CD4-positive, alpha-beta T cell treated with Interleukin-10 for 1 hour (primary cell): ENCODE results near the gene RAB44.
"Not testable (repeated sequence)": the region's sequence is repeated elsewhere in the genome, so short reads cannot be mapped to it uniquely, and the experiment has no call there.

ENCODE experiments used
- DNase-seq: peaks from one replicate; pipeline ENCODE4 v3.0.0-alpha.2; 2020

Gene RAB44, protein sequence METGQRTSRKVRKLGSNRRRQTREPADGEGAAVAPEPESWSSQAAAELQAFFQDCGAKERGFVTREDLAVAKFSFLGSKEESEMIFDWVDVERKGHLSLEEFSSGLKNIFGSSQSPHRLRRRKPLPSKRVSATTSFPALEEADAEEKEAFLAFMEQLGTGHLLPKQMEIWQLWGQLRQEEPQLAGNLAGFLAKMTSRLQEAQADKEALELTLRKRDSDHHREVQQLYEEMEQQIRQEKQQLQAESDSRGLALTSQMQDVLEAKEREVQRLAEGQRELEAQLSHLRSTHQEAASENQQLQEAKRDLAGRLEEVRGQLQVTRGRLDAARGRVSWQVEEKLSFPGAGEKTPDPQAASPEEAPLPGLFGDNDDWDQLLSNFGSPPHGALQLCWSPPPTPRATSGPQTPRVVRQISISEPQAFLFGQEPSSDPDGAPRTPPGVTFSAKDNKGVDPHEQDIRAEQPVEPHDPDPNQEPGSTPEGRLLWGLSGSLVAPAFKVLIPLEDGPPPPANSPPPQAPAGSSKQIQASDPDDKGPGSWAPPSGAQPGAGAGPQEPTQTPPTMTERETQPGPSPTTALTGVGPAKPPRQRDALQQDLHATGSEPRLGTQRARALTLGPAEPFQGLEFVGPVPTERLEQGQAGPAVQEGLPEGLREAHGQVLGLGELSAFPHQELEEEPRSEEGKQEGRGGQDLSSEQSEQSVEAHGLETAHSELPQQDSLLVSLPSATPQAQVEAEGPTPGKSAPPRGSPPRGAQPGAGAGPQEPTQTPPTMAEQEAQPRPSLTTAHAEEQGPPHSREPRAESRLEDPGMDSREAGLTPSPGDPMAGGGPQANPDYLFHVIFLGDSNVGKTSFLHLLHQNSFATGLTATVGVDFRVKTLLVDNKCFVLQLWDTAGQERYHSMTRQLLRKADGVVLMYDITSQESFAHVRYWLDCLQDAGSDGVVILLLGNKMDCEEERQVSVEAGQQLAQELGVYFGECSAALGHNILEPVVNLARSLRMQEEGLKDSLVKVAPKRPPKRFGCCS

DNA sequence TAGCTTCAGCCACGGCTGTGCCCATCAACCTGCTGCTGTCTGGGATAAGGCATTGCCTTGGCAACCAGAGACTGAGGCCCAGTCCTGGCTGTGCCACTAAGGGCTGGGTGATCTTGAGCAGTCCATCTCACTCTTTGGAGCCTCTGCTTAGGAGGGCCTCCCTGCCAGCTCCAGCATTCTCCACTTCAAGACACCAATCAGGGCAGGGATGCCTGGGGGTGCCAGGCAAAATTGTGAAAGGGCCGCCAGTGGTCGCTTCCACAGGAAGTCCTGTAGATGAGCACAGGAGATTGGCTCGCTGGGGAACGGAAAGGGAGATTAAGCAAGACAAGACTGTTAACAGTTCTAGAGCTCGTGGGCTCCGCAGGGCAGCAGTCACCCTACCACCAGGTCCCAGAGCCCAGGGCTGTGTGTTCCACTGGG, at the start of gene RAB44:
Gene RAB44, plus strand, starts transcription at position 346 of the 423 bp plus-strand sequence. CDS start 6,410 bp downstream, outside the sequence.
- no peak for DNase-seq

DNA sequence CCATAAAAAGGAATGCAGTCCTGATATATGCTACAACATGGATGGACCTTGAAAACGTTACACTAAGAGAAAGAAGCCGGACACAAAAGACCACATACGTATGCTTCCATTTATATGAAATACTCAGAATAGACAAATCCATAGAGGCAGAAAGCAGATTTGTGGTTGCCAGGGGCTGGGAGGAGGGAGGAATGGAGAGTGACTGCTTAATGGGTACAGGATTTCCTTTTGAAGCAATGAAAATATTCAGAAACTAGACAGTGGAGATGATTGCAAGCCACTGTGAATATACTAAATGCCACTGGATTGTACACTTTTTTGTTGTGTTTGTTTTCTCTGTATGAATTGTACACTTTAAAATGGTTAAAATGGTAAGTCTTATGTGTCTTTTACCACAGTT, 48.5 kb upstream of the RAB44 start:
- DNase-seq = no peak

DNA sequence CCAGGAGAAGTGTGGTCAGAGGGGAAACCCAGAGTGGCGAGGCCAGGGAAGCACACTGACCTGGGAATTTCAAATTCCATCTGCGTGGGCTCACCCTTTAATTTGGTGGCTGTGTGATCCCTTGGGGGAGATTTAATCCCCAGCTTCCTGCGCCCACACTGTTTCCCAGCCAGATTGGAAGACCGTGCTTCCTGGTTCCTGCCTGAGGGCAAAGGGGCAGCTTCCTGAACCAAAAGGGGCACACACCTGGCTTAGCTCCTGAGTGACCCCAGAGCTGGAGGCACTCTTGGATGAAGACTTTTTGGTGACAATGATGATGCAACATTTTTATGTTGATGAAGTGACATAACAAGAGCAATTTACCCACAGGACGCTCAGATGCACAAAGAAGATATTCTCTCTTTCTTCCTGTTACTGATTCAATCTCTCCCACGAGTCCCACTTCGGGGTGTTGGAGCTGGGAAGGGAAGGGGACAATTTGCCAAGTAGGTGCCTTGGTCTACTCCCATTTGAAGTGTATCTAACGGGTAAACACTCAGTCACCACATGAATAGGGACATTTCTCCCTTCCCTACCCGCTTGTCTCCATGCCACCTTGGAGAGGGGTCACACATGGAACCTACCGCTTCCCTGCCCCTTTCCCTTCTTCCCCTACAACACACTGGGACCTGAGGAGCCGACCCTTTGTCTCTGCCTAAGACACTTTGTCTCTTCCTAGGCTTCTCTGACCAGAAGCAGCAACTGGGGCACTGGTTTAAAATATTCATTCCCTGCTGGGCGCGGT, 47.7 kb upstream of the RAB44 start:
- DNase-seq = no peak

DNA sequence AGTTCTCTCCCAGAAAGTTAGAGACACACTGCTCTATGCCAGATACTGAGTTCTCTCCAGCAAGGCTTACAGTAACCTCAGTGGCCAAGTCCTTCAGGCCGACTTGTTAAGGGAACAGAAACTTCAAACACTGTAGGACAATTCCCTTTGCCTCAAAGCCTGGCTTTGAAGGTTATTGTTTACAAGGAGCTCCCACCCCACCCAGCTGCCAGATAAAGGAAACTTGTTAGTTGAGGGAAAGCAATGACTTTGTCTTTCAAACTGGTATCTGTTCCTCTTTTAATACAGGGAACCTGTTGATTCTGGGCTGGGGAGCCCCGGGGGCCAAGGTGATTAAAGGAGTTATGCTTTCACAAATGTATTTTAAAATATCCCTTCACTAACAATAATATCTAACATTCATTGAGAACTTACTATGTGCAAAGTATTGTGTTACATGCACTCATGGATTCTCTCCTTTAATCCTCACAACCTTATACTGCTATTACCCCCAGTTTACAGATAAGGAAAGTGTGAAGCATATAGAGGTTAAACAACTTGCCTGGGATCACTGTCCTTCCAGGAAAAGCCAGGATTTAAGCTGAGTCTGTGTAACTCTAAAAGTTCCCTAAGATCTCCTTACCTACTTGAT, 46.7 kb upstream of the RAB44 start:
- peak; percentile 13 for DNase-seq

DNA sequence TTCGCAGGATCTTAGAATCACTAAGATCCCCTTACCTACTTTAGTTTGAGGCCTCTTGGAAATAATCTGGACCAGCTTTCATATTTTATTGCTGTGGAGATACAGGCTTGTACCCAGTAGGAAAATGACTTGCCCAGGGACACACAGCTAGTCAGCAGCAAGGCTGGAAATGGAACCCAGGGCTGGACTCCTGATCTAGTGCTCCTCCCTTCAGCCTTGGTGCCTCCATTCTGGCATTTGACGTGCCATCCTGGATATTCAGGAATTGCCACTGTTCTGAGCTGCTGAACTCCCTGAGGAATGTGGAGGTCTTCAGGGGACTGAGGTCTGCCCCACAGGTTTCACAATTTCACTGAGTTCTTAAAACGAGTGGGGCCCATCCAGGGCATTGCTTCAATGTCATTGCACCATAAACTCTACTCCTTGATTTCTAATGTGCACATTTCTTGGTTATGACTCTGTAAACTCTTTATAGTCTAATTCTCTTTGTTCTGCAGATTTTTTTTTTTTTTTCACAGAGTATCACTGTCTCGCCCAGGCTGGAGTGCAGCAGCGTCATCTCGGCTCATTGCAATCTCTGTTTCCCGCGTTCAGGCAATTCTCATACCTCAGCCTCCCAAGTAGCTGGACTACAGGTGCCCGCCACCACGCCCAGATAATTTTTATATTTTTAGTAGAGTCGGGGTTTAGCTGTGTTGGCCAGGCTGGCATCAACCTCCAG, 45.8 kb upstream of the RAB44 start:
- no peak for DNase-seq

DNA sequence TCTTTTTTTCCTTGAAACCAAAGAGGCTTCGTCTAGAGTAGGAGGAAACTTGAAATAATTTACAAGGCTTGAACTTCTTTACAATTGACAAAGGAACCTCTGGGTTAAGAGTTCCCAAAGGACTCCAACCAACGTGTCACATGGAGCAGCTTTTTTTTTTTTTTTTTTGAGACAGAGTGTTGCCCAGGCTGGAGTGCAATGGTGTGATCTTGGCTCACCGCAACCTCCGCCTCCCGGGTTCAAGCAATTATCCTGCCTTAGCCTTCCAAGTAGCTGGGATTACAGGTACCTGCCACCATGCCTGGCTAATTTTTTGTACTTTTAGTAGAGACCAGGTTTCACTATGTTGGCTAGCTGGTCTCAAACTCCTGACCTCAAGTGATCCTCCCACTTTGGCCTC, 43.2 kb upstream of the RAB44 start:
- not testable (repeated sequence) for DNase-seq

DNA sequence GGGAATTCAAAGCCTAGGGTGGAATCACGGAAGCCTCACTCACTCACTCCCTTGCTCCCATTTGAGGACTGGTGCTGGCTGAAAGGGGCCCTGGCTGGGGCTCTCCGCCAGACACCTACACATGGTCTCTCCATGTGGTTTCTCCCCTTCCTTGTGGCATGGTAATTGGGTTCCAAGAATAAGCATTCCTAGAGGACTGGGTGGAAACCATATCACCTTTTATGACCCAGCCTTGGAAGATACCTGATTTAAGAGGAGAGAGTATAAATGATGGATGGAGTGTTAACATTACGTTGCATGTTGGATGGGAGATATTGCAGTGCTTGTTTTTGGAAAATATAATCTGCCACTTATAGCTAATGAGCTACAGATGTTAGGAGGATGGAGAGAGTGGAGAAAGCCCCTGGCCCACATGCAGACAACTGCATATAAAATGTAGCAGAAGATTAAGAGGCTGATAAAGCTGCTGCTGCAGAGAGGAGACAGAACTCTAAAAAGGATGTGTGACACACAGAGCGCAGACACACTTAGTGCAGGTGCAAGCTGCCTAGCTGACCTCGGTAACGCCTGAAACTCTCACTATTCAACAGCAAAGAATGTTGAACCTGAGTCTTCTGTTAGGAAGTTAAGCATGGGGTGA, 42.4 kb upstream of the RAB44 start:
- no peak for DNase-seq

DNA sequence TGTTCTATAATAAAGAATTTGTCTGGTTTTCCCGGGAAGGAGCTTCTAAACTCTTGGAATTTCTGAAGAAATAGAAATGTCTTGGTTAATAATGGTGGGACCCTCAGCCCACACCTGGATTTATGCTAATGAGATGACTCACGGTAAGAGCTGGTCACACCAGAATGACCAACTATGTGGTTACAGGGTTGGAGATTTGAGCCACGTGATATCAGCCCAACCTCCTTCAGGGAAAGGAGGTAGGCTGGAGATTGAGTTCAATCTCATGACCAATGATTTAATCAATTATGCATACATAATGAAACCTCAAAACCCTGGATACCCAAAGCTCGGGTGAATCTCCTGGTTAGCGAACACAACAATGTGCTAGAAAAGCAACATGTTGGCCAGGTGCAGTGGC, 41.2 kb upstream of the RAB44 start:
- DNase-seq = no peak

DNA sequence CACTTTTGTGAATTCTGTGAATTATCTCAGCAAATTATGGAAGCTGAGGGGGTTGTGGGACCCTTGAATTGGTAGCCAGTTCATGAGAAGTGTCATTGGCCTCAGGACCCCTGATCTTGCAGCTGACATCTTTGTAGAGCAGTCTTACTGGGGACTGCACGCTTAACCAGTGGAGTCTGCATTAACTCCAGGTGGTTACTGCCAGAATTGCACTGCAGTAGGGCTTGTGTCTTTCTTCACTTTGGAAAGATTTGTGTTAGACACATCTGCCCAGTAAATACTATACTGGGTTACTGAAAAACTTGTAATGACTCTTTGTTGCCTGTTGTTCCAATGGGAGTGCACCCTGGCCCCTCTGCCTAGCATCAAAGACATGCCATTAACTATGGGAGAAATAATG, 40.4 kb upstream of the RAB44 start:
- no peak for DNase-seq

DNA sequence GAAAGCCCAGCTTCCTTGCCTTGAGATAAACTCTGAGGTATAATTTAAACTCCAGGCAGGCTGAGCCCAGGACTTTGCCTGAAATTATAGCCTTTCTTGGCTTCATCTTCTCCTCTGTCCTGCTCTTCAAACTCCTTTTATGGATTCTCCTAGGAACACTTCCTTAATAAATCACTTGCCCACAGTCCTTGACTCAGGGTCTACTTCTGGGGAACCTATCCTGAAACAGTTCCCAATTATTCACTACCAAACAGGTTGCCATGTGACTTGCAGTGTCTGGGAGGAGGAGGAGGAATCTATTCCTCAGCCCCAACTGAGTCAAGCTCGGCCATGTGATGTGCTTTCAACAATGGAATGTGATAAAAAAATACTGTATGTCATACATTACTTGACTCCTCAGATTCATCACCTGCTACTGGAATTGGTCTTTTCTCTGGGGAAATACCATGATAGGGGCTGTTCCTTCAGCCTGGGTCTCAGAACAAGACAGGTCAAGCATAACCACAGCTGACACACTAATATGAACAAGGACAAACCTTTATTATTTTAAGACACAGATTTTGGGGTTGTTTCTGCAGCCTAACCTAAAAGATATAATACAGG, 39.6 kb upstream of the RAB44 start:
- DNase-seq = no peak

DNA sequence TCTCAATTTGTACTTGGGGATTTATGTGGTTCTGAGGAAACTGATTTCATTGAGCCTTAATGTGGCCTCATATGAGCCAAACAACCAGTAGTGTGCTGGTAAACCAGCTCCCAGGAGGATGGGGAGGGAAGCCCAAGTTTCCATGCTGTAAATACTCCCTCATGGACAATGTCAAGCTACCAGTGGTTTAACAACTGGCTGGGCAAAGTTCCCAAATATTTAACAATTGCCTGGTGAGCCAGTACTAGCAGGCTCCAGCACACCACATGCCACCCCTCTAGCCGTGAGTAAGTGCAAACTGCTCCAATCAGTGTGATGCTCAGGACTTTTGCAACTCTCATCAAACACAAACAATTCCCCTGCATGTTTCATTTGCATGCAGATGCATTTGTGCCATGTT, 38.4 kb upstream of the RAB44 start:
- no peak for DNase-seq

DNA sequence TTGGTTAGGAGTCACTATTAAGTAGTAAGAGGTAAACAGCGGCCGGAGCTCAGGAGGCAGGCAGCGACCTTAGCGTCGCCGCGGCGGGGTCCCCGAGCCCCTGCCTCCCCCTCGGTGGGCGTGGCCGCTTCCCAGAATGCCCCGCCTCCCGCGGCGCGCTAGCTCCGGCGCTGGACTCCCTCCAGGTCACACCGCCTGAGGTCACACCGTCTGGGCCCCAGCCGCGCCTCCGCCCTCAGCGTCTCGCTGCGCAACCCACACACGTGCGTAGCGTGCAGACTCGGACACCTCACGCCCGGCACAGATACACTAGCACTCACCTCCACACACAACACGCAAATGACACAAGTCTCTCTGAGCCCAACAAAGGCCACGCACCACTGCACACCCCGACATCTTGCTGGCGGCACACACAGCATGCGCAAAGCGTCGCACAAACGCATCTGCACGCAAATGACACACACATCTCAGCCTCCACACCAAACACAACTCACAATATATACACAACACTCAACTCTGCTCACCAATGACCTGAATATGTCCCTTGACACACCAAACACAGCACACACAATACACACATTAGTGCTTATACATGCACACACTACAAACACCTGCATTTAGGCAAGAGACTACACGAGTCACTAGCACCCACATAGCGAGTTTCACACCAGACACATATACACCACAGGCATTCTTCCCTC, 36.7 kb upstream of the RAB44 start:
- no peak for DNase-seq

DNA sequence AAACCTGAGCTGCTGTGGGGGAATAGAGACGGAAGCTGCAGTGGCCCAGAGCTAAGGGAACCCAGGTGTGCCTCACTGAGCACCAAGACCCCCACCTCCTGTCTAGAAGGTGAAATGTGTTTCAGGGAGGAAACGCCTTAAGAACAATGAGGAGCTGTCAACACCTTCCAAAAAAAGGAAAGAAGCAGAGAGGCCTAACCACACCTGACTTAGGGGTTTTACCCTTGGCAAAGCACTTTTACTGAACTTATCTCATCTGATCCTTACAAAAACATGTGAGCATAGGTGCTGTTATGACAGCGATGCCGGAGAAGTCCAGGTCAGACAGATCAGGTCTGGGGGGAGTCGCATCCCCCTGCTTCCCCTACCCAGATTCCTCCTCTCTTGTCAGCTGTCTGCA, 35.2 kb upstream of the RAB44 start:
- no peak for DNase-seq

DNA sequence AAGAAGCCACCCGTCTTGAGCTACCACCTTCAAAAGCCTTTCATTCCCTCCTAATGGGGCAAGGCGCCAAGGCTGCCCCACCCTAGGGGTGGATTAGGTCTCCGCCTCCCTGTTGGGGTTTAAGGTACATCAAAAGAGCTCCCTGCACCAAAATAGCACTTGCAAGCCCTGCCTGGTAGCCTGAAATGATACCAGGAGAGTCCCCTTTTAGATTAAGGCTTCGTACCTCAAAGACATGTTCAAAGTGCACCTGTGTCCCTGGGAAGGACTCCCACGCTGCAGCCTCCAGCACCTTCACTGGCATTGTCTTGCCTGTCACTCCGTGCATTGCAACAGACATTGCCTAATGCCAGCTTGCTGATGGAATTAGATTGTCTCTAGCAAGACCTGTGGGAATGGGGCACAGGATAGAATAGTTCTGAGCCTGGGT, 34.8 kb upstream of the RAB44 start:
- DNase-seq = no peak

DNA sequence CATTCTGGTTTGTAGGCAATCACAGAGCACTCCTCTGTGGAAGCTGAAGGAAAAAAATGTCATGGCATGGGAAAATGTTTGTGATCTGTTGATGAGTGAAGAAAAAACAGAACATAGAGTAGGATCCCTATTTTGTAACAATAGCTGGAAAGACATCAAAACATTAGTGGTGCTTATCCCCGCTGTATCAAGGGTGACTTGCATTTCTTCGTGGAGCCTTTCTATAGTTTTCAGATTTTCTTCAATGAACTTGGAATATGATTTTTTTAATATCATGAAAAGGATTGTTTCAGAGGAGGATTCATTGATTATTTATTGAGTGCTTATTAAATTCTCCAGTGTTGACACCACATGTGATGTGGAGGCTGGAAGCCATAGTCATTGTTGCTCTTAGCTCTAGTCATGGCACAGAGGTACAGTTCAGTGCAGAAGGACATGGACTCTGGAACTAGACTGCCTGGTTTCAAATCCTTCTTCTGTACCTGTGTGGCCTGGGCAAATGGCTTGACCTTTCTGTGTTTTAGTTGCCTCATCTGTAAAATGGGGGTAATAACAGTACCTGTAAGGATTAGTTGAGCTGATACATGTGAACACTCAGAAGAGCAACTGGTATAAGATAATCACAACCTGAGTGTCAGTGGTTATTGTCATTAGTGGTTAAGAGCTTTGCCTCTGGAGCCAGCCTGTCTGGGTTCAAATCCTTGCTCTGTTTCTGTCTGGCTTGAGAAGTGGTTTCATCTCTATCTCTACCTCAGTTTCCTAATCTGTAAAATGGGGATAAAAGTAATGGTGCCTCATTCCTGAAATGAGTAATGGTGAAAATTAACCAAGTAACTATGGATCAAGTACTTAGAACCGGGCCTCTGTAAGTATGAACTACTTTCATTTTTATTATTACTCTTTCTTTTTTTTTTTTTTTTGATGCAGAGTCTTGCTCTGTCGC, 33.9 kb upstream of the RAB44 start:
- DNase-seq = no peak

DNA sequence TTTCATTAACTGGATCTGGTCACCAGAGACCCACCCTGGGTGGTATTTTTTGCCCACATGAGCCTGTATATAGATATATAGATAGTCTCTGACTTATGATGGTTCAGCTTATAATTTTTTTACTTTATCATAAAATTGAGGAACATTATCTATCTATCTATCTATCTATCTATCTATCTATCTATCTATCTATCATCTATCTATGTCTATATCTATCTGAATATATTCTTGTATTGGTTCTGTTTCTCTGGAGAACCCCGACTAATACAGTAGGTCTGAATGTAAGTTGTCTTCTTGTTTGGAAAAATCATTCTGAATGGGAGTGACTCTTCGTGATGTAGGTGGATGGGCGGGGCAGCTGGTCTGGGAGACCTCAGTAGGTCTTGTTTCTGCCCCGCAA, 32.4 kb upstream of the RAB44 start:
- no peak for DNase-seq

DNA sequence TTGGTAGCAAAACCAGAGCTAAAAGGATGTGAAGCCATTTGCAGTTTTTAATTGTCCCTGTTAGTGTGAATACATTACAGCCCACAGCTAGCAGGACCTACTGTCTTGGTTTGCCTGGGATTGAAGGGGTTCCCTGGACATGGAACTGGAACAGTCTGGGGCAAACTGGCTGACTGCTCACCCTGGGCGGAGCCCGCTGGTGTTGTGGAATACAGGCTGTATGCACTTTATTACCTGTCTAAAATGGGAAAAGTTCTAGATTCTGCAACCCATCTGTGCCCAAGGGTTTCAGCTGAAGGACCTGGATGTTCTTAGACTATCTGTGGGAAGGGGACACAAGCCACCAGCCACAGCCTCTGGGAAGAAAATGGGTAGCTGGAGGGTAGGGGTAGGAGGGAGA, 31.3 kb upstream of the RAB44 start:
- no peak for DNase-seq

DNA sequence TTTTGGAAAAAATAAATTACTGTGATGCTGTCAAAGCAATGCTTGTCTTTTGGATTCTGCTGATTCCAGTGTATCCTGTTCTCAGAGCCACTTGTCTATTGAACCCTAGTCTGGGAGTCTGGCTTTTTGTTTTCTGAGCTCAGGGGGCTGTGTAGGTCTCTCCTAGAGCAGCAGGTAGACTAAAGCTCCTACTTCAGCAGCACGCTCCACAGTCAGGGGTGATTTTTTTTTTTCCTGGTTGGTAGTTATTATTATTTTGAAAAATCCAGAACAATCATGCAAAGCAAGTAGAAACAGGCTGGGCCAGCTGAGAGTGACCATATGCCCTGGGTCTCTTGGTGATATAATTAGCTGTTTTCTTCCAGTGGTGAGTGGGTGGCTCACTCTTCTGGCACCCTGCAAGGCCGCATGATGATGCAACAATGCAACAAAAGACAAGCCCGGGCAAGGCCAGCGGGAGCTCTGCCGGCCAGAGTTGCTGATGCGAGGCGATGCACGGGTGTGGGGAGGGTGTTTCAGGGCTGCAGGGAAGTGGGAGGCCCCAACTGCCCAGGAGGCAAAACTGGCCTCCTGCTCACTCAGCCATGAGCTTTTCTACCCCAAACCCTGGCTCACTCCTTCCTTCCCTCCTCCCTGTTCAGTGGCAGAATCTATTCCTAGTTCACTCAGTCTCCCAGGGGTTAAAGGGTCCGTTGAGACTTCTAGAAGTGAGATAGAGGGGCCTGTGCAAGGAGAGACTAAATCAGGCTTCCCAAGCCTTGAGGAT, 30.6 kb upstream of the RAB44 start:
- no peak for DNase-seq
